GM10847 (cell line): ENCODE measurements around the gene STK32A.

ENCODE experiments used
- POLR2A ChIP-seq: IDR thresholded peaks from 2 replicates; pipeline ENCODE4 v1.6.1; 2011; ENCODE audit not compliant: insufficient read length; ENCODE audit errors: extremely low read depth

STK32A gene

DNA sequence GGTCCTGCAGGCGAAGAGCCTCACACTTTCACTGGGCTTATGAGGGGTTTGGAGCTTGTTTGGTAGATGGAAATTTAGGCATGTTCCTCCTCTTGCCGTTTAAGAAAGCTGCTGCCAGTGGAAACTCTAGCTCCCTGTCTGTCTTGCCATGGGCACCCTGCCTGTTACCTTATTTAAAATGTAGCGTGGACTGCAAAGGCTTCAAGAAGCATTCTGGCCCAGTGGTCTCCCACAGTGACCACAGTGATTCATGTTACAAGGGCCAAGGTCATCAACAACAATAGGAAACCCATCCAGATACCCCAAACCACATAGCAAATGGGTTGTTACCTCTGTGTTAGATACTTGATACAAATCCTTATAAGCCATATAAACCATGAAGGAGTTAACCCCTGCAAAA lies 178.4 kb downstream of the STK32A start:
- no peak for TF ChIP-seq POLR2A

DNA sequence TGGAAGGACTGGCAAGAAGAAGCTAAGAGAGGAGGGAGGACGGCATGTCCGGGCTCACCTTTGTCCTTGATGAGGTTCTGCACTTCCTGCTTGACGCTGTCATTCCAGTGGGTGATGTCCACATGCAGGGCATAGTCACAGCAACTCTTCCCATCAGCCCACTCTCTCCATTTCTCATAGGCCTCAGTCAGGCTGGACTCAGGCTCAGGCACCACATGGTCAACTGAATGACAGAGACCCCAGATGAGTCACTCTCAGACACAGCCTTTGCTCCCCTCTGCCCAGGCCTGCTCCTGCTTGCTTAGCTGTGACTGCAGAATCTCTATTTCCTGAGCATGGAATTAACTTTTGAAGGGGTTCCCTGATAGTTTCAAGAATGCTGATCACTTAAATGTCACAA lies 180.8 kb downstream of the STK32A start:
- no peak for TF ChIP-seq POLR2A

DNA sequence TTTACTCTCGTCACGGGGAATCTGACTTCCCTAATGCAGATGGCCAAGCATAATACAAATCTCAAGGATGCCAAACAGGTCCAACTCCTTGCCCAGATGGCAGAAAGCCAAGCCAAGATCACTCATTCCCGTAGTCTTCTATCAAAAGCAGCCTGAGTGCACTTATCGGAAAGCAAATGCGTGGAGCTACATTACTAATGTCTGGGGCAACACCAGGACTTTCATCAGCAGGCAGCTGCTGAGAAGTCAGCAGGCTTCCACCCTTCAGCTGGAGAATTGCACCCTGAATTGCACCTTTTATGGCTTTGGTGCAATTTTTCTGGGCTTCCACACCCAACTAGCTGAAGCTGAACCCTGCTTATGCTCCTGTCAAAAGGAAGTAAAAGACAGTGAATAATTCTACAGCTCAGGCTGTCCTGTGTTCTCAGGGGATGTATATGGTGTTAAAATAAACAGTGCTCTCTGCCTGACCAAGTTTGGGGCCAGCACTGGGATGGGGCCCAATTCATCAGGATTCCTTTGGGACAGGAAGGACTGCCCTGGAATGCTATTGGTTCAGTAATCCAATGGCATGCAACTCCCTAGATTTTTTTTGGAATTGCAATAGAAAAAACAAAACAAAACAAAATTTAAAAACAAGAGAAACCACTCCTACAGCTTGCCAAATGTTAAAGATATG lies 182.4 kb downstream of the STK32A start:
- TF ChIP-seq POLR2A: no peak

DNA sequence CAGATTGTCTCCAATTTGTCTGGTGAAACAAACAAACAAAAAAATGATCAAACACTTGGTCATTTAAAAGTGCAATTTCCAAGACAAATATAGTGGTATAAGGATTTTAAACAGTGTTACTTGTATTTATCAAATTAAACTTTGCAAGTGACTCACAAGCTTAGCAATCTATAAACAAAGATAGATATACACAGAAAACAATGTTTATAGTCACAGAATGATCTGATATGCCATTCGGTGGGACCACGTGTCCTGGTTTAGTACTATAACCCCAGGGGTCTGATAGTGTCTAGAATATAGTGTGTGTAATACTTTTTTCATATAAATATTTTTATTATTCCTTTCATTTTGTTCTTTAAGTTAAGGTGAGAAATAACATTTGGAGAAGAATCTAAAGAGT lies 183.8 kb downstream of the STK32A start:
- TF ChIP-seq POLR2A: no peak

DNA sequence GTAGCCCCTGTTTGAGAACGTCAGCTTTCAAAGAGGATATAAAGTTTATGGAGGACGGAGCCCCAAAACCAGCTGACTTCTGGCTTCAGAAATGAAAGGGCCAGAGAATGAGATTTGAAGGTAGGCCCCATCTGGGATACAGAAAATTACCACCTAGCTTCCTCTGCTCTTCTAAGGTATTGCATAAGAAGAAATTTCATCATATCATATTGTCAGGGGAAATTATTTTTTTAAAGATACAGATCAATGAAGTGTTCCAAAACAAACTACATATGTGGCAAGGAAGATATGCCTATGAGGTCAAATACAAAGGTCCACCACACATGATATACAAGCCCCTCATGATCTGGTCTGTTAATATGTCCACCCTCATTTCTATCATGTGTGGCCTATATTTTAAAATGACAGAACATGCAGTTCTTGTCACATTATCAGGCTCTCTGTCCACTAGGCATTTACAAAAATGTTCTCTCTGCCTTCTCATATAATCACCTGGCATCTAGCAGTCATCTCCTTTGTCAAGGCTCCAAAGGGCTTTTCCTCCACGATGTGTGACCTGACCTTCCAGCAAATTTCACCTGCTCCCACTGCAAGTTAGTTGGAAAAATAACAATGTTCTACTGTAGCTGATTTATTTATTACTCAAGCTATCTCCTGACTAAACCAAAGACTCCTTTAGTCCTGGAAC lies 192.0 kb downstream of the STK32A start:
- TF ChIP-seq POLR2A: no peak

DNA sequence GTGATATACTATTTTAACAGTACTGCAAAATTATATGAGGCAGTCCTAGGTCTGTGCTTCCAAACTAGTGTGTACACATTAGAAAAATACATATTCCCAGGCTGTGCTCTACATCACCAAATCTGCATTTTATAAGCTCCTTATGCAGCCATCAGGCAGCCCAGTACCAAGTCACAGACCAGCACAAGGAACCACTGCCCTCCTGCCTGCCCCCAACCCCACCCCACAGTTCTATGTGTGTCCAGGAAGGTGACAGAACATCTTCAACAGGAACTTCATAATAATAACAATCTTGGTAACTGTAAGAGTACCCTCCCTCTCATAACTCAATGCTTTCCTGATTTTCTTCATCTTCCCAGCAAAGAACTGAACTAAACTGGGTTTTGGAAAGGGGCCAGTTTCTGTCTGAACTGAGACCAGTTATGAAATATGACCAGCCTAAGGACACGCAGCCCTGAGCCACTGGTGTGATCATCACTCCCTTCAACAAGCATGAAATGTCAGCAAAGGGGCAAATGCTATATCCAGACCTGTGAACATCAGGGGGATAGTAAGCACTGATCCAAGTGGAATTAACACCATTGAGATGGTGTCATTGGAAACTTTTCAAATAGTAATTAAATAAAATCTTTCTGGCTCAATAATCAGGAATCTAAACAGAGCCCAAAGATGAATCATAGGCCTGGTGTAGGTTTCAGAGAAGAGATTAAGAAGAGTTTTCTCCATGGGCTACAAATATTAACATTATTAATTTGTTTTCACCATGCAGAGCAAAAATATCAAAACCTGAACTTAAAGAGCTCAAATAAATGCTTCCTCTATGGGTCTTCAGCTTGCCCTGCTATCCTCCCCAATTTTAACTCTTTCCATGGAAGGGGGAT lies 192.9 kb downstream of the STK32A start:
- no peak for TF ChIP-seq POLR2A

DNA sequence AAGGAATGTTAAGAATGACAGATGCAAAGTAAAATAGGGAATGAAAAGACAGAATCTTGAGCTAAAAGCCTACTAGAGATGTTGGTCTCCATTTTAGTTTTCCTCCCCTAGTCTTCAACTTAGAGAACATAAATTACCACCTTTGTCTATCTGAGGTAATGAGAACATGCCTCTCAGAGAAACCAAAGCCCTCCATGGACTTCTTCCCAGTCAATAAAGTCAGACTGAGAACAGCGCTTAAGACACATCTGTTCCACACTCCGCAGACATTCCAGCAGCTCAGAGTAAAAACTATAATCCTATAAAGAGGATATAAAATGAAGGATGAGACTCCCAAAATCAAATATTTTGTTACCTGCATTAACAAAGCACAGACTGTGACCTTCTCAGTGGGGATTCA lies 195.8 kb downstream of the STK32A start:
- no peak for TF ChIP-seq POLR2A

DNA sequence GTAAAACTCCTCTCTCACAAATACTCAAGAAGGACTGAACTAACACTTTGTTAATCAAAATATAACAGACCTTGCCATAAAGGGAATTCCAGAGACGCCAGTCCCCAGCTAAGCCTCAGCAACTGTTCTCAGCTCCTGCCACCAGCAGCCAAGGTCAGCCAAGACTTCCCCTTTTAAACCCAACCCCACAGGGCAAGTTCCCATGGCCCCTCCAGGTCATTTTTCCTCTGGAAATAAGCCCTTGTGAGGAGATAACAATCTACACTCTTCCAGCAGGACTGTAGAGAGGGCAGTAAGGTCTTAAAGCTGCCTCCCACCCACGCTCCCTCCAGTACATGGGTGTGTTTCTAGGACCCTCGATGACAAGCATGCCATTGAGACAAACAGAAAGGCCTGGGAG lies 196.8 kb downstream of the STK32A start:
- no peak for TF ChIP-seq POLR2A

DNA sequence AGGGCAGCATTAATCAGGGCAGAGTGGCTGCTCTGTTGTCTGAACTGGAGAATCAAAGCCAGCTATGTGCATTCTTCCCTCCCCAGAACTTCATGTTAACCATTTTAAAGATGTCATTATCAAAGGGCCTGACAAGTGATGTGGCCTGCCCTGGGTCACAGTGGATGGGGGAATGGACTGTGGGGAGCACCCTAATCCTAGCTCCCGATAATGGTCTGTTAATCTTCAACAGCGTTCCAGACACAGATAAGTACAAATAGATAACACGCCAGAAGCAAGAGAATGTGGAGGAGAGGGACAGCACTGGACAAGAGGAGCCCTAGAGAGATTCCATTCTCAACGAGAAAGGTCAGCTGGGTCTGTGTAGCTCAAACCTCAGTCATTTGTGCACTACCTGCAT lies 197.5 kb downstream of the STK32A start:
- no peak for TF ChIP-seq POLR2A

DNA sequence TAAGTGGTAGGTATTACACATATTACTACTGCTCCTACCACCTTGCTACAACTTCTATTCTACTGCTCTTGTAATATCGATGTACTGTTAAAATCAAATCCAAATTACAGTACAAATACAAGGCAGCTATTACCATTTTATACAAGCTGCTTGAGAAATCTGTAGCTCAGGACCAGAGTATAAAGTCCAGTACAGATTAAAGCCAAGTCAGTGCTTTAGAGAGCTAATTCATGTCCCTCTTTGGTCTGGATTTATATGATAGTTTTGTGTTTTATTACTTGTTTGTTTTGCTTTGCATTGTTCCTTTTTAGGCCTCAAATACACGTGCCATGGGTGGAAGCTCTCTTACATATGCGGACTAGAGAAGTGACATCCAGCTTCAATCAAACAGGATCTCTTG lies 199.2 kb downstream of the STK32A start:
- no peak for TF ChIP-seq POLR2A

DNA sequence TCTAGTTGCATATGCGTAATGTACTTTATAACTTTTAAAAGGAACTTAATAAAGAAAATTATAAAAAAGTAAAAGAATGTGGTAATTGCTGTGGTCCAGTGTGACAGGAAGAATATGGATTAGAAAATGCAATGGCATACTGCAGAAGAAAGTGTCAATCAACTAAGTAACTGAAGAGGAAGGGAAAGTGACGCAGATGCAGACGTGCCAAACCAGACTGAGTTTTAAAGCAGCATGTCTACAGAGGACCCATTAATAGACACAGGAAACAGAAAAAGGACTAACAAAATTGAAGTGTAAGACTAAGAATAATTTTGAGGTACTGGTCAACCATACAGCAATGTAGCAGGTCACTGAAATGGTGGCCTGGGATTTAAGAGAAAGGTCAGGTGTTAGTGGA lies 201.8 kb downstream of the STK32A start:
- TF ChIP-seq POLR2A: no peak

DNA sequence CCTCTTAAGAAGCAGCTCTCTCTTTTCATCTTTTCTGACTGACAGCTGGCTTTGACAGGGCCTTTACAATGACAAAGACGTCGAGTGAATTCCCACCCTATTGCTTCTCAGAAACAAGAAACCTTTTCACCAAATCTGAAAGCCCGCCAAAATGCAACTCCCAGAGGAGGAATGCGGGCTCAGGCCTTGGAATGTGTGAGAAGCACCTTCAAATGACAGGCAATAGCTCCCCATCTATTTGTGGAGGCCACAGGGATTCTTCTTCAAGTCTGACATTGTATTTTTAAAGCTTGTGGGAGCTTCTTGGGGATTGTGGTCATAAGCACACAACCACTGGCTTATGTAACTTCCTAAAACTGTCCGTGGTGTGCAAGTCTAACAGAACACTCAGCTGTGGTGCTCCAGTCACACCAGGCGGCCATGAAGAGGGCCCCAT lies 202.4 kb downstream of the STK32A start:
- TF ChIP-seq POLR2A: no peak
